K562 (cell line): ENCODE measurements around the gene ZBTB18.

Experiments
- NFE2L1 ChIP-seq: fragments of 450-650 bp; IDR thresholded peaks from 2 replicates; pipeline ENCODE4 v1.6.1; 2016; ENCODE audit warnings: missing genetic modification characterization, low read depth, mild to moderate bottlenecking, missing compliant biosample characterization, moderate library complexity, borderline replicate concordance
- POLR2AphosphoS2 ChIP-seq: IDR thresholded peaks from 2 replicates; pipeline ENCODE4 v1.6.1; 2012; ENCODE audit warnings: low read length, improper control_type of control experiment
- SIN3A ChIP-seq, 2 experiments: fragments of 150-350 bp in 1 of 2; IDR thresholded peaks; 2 replicates each; pipeline ENCODE4 v1.6.1; 2011 to 2016; ENCODE audit warnings: borderline replicate concordance in 2 of 2, low read depth in 2 of 2, low read length in 2 of 2, mild to moderate bottlenecking in 2 of 2, moderate library complexity in 2 of 2; ENCODE audit not compliant: control insufficient read depth in 1 of 2
- ZNF324 ChIP-seq: fragments of 250-450 bp; sonication (Bioruptor Pico); IDR thresholded peaks from 2 replicates; pipeline ENCODE4 v1.4.0; 2020; ENCODE audit warnings: mild to moderate bottlenecking

GRCh38 chr1:244075247-244075722 is 24.2 kb downstream of the ZBTB18 start:
- TF ChIP-seq POLR2AphosphoS2 = no peak
- no peak for TF ChIP-seq NFE2L1 (tag)
- TF ChIP-seq ZNF324 = no peak
- TF ChIP-seq SIN3A (IDR thresholded peaks at IDR 0.05; ENCODE audit: borderline replicate concordance in 2 of 2, control insufficient read depth in 1 of 2, low read depth in 2 of 2, low read length in 2 of 2) = no peak
